Omental fat pad (tissue), 4 donors: ENCODE results near the gene GPHB5. TPM values are rescaled to one million over a fixed set of nuclear protein-coding genes. Genes with fewer than 3 reads are reported as not detected.
"Not testable (repeated sequence)": the region's sequence is repeated elsewhere in the genome, so short reads cannot be mapped to it uniquely, and the experiment has no call there.

Experiments used
- ATAC-seq: fragments of 150-250 bp; one replicate; pipeline ENCODE4 v1.9.1; 2016; ENCODE audit warnings: mild to moderate bottlenecking, moderate library complexity; ENCODE audit not compliant: low FRiP score
- DNase-seq: peaks from one replicate; pipeline ENCODE4 v3.0.0-alpha.2; 2019; ENCODE audit warnings: low spot score
- total RNA-seq, 4 donors: library from RNA; depleted of rRNA; stranded (reverse); fragments of >200 nt; gene quantifications; one replicate each; pipeline ENCODE4 v1.1.0, GENCODE V29; 2016
- TF ChIP-seq, protein P1 (sequence below), 3 donors: fragments of 450-650 bp; IDR thresholded peaks; one replicate each; pipeline ENCODE4 v1.5.1; 2016 to 2017; ENCODE audit warnings: antibody characterized with exemption in 3 of 3, mild to moderate bottlenecking in 3 of 3, moderate library complexity in 2 of 3

Gene GPHB5
- total RNA-seq, 4 donors from 2014 or later, result not detected

DNA sequence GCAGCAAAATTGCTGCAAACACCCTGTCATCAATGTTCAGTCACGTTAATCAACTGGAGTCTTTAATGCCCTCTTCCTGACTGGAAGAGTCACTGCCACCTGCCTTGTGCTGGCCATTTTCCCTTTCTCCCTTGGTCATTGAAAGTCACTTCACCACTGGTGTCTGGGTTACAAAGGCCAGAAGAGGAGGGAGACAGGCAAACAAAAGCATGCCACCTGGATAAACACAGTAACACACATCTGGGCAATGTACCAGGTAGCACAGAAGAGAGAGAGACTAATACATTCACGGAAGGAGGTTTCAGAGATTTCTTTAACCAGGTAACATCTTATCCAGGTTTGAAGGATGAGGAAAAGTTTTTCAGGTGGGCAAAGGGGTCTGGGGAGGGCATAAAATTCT is 32.7 kb downstream of the GPHB5 start:
- TF ChIP-seq, protein P1, sequence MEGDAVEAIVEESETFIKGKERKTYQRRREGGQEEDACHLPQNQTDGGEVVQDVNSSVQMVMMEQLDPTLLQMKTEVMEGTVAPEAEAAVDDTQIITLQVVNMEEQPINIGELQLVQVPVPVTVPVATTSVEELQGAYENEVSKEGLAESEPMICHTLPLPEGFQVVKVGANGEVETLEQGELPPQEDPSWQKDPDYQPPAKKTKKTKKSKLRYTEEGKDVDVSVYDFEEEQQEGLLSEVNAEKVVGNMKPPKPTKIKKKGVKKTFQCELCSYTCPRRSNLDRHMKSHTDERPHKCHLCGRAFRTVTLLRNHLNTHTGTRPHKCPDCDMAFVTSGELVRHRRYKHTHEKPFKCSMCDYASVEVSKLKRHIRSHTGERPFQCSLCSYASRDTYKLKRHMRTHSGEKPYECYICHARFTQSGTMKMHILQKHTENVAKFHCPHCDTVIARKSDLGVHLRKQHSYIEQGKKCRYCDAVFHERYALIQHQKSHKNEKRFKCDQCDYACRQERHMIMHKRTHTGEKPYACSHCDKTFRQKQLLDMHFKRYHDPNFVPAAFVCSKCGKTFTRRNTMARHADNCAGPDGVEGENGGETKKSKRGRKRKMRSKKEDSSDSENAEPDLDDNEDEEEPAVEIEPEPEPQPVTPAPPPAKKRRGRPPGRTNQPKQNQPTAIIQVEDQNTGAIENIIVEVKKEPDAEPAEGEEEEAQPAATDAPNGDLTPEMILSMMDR (IDR thresholded peaks at IDR 0.05), result no peak
- DNase-seq, result no peak
- ATAC-seq, result no peak

DNA sequence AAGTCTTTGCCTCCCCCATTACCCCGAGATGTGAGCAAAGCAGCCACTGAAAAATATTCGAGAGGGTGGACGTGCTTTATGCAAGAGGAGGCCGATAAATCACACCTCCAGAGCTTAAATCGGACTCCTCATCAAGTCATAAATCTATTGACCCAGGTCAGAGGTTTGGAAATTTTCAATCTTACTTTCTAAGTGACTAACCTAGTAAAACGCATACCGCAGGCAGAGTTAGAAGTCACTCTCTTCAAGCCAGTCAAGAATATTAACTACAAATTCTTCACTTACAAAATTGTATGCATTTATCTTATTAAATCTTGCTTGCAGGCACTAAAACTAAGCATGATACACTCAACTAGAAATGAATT is 34.9 kb downstream of the GPHB5 start:
- no peak for ATAC-seq
- TF ChIP-seq, protein P1 (IDR thresholded peaks at IDR 0.05), result no peak
- DNase-seq, result no peak

DNA sequence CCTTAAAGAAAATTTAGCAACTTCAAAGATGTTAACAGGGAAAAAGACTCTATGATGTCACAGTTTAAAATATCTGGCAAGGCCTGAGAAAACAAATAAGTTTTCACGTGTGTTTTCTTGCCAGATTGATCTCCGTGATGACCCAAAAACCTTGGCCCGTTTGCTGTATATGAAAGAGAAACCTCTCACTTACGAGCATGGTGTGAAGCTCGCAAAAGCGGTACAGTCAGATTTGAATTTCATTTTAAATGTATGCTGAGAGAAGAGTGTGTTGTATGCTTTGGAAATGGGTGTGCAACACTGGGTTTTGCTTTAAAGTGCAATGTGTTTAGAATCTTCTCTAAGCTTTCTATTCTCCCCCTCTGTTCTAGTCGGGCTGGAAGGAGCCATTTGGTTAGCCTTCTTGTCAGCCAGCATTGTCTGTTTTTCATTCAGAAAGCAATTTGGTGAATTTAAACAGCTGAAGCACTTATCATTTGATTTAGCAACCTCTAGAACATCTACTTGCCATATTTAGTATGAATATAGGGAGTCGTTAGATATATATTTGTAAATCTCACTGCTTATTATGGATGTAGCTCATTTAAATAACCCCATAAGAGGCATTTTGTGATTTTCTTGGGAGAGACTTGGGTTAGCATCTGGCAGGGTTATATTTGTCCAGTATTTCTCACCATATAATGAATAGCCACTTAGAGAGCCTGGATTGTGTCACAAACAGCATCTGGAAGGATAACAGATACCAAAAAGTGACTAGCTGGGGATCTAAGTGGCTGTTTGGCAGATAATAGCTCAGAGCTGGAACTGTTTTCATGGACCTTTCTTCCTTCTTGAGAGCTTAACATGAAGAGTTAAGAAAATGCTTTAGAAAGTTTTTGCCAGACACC is 35.5 kb downstream of the GPHB5 start:
- ATAC-seq (no peak), DNase-seq (no peak)
- TF ChIP-seq, protein P1 (IDR thresholded peaks at IDR 0.05), result no peak

DNA sequence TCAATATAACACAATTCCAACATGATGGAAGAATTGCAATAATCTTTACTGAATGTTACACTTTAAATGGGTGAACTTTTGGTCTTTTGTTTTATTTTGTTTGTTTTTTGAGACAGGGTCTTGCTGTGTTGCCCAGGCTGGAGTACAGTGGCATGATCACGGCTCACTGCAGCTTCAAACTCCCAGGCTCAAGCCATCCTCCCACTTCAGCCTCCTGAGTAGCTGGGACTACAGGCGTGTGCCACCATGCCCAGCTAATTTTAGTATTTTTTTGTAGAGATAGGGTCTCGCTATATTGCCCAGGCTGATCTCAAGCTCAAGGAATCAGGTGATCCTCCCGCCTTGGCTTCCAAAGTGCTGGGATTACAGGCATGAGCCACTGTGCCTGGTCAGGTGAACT is 38.8 kb downstream of the GPHB5 start:
- not testable (repeated sequence) for DNase-seq, ATAC-seq

DNA sequence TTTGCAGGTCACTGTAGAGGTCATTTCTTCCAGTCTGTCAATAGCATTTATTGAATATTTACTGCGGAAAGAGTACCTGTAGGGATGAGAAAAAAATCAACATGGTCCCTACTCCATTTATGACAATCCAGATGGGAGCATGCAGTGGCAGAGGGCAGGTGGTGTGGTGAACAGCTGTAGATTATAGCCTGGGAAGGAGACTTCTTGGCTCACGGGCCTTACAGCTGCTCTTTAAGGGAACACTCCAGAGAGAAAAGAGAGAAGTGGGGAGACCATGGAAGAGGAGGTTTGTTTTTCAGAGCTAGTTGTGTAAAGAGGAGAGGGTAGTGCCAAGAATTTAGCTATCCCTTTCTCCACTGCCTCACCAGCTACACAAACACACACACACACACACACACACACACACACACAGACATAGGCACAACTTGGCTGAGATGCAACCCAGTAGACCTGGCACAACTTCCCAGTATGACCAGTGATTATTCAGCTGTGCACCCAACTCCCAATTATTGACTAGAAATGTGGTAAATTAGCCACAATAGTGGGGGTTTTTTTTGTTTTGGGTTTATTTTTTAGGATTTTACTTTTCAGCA is 41.0 kb downstream of the GPHB5 start:
- ATAC-seq (no peak), DNase-seq (no peak)
- TF ChIP-seq, protein P1 (IDR thresholded peaks at IDR 0.05), result no peak

DNA sequence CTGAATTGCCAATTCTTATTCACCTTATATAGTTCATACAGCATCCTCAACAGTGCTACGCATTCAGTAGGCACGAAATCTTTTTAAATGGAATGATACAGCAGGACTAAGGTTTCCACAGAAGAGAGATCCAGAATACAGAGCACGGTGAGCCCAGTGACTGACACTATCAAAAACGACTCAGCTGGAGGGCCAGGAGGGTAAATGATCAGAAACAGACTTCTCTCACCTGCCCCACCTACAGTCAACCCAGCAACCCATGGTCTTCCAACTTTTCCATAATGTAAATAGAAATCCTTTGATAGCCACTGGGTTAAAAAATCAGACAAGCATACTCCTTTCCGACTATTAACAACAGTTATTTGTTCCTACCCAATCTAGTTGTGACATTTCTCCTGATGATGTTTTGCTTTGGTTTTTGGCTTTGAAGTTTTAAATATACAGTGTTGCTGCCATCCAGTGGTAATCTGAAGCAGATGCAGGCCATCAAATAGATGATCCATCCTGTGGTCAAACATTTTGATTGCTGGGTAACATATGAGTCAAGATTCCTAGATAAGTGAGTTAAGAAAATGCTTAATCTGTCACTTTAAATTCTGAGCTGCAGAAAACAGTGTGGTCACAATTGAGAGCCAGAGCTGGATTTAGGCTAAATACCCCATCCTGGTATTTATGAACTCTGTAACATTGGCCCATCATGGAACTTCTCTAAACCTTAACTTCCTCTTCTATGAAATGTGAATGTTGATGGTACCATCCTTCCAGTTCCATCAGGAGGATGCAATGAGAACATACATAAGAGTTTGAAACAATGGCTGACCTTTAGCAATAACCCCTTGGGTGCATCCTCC is 42.0 kb downstream of the GPHB5 start:
- no peak for DNase-seq
- TF ChIP-seq, protein P1 (IDR thresholded peaks at IDR 0.05), result peak in 1 of 3 donors; percentile 65
- no peak for ATAC-seq

DNA sequence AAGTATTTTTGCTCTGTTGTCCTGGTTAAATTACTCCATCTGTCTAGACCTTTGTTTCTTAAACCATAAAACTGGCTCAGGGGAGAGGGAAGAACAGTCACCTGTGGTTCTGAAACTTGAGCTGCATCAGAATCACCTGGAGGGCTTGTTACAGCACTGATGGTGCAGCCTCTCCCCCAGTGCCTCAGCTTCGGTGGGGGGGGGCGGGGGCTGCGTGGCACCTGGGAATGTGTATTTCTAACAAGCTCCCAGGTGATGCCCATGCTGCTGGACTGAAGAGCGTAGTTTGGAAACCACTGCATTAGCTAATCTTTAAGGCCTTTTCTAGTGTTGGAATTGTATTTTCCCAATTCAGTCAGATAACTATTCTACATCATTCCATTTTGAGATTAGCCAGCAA is 42.7 kb downstream of the GPHB5 start:
- no peak for ATAC-seq
- TF ChIP-seq, protein P1 (IDR thresholded peaks at IDR 0.05), result no peak
- DNase-seq, result no peak
